Muscle of leg (tissue), 11 donors: ENCODE measurements around the gene KCNN3. TPM values are rescaled to one million over a fixed set of nuclear protein-coding genes. Genes with fewer than 3 reads are reported as not detected.
A peak's percentile ranks its signal among the peaks of the same experiment; 100 is the strongest.

Source experiments
- DNase-seq: peaks from one replicate; pipeline ENCODE4 v3.0.0; 2013
- H3K27ac ChIP-seq: one replicate; pipeline ENCODE4 v1.5.1; 2013; ENCODE audit warnings: mild to moderate bottlenecking, low read length, control low read depth
- H3K27me3 ChIP-seq: one replicate; pipeline ENCODE4 v1.6.1; 2013; ENCODE audit warnings: low read length; ENCODE audit not compliant: control insufficient read depth, insufficient read depth
- H3K36me3 ChIP-seq: one replicate; pipeline ENCODE4 v1.6.1; 2013; ENCODE audit warnings: low read length; ENCODE audit not compliant: control insufficient read depth, insufficient read depth
- H3K4me1 ChIP-seq: one replicate; pipeline ENCODE4 v1.6.1; 2013; ENCODE audit warnings: low read length; ENCODE audit not compliant: control insufficient read depth, insufficient read depth
- H3K4me3 ChIP-seq: one replicate; pipeline ENCODE4 v1.5.1; 2013; ENCODE audit warnings: low read length, control low read depth
- H3K9me3 ChIP-seq: replicated peaks from 2 replicates; pipeline ENCODE4 v1.6.1; 2013; ENCODE audit warnings: low read depth, low read length; ENCODE audit not compliant: control insufficient read depth
- WGBS: methylation state at CpG from one replicate; pipeline ENCODE4 v1.1.5; 2013; ENCODE audit warnings: missing lambda C conversion rate; ENCODE audit not compliant: insufficient coverage; 5-methylcytosine and 5-hydroxymethylcytosine counted together
- polyA plus RNA-seq, 8 donors: library from polyadenylated mRNA; unstranded; fragments of 120-200 nt; gene quantifications; one replicate each; pipeline versions ENCODE4 v1.2.1 to v1.2.3, GENCODE V29; 2013; ENCODE audit warnings: inconsistent platforms in 1 of 8, low replicate concordance in 1 of 8; ENCODE audit not compliant: insufficient read length in 8 of 8, insufficient read depth in 1 of 8
- total RNA-seq: library from RNA; stranded (reverse); fragments of 120-200 nt; gene quantifications from one replicate; pipeline ENCODE4 v1.2.4, GENCODE V29; 2013

KCNN3 gene
- total and polyA plus RNA-seq, 9 donors, result 5.1 to 9.6 (median 7.5) TPM

DNA sequence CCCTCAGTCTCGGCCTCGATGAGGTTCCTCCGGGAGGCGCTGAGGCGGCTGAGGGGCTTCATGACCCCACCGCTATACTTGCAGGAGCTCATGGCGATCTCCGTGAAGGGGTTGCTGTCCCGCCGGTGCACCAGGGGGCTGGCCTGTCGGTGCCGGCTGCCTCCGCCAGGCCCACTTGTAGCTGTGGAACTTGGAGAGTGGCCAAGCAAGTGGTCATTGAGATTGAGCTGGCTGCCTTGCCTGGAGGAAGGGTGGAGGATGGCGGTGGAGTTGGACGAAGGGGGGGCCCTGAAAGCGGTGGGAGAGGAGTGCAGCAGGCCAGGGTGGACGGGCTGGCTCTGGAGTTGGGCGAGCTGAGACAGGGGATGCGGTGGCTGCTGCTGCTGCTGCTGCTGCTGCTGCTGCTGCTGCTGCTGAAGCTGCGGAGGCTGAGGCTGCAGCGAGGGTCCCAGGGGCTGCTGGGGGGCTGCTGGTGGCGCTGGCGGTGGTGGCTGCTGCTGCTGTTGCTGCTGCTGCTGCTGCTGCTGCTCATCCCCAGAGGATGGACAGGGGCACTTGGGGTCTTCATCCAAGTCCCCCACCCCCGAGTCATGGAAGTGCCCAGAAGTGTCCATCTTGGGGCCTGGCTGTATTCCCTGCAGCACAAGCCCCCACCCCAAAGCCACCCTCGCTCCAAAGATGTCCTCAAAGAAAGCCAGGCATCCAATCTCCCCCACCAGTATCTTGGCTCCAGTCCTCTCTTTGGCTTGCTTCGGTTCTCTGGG, 548 bp downstream of the KCNN3 start:
- H3K4me3 ChIP-seq, result peak overlapping the region; percentile 56
- H3K27ac ChIP-seq, result peak overlapping the region; percentile 87
- WGBS, result 15% methylated on average over 23 of the region's 26 CpGs
- H3K27me3 ChIP-seq, result peaks cover 10% of the 10 kb centered on the region
- H3K9me3 ChIP-seq, result no peaks in the 10 kb centered on the region
- peaks cover 65% of the 10 kb centered on the region for H3K4me1 ChIP-seq
- H3K36me3 ChIP-seq, result no peaks in the 10 kb centered on the region
- peak; percentile 88 for DNase-seq

DNA sequence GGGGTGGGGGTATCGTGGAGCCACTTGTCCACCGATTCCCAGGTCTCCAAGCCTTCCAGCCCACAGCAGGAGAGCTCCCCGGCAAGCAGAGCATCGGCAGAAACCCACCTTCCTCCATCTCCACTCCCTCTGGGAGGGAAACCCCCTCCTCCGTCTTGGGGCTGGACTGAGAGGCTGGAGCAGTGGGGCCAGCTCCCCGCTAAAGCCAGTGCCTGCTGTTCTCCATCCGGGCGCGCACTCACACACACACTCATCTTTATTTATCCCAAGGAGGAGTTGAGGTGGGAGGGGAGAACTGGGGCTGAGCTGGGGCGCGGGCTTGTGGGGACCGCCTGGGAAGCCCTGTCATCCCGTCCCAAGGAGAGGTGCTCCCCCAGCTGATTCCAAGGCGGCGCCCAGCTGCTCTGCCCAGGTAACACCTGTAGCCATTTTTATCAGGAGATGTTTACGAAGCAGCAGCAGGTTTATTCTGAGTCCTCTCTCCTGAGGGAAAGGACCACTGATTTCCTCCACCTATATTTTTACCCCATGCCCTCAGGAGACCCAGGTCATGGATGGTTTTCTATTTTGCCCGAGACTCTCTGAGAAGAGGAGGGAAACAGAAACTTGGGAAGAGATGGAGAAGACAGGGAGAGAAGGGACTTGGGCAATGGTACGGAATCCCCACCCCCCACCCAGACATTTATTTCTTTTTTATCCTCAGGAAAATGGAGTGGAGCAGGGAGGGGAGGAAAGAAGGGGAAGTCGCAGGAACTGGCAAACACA, 2.1 kb downstream of the KCNN3 start:
- Histone ChIP-seq H3K4me1 (peaks cover 76% of the 10 kb centered on the region), H3K9me3 (no peaks in the 10 kb centered on the region), H3K36me3 (no peaks in the 10 kb centered on the region), H3K4me3 (peak overlapping the region; percentile 56), H3K27me3 (peaks cover 10% of the 10 kb centered on the region), H3K27ac (peak overlapping the region; percentile 87)
- no peak for DNase-seq
- WGBS, result 19% methylated on average over 6 of the region's 19 CpGs

DNA sequence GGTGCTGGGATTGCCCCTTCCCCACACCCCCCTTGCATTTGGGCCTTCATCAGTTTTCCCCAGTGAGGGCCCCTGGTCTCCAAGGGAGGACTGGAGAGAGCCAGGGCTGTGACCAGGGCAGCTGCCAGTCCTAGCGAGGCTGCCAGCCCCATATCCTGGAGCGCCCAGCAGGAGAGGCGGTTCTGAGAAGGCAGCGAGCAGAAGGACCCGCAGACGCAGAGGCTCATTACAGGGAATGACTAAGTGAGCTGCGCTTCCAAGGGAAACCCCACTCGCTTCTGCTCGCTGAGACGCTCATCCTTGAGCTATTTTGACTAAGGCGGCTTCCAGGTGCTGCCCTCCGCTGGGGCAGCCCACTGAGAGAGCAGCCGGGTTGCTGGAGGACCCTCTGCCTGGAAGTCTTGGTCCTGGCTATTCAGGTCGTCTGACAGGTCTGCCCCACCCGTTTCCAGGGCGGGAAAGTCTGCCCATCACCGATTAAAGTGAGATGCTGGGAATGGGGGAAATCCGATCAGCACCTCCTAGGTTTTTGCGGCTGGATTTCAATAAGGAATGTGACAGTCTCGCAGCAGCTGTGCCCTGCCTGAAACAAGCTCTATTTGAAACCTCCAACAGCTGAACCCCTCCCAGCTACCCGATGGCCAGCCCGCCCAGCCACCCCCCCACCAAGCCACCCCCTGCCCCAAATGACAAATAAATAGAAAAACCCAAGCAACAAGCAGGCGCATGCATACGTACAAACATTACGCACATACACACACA, 2.8 kb downstream of the KCNN3 start:
- peaks cover 10% of the 10 kb centered on the region for H3K27me3 ChIP-seq
- 3% methylated on average over 17 of the region's 25 CpGs for WGBS
- peaks cover 83% of the 10 kb centered on the region for H3K4me1 ChIP-seq
- peak overlapping the region; percentile 90 for H3K27ac ChIP-seq
- H3K9me3 ChIP-seq, result no peaks in the 10 kb centered on the region
- DNase-seq, result peak; percentile 63
- peak overlapping the region; percentile 56 for H3K4me3 ChIP-seq
- H3K36me3 ChIP-seq, result no peaks in the 10 kb centered on the region

DNA sequence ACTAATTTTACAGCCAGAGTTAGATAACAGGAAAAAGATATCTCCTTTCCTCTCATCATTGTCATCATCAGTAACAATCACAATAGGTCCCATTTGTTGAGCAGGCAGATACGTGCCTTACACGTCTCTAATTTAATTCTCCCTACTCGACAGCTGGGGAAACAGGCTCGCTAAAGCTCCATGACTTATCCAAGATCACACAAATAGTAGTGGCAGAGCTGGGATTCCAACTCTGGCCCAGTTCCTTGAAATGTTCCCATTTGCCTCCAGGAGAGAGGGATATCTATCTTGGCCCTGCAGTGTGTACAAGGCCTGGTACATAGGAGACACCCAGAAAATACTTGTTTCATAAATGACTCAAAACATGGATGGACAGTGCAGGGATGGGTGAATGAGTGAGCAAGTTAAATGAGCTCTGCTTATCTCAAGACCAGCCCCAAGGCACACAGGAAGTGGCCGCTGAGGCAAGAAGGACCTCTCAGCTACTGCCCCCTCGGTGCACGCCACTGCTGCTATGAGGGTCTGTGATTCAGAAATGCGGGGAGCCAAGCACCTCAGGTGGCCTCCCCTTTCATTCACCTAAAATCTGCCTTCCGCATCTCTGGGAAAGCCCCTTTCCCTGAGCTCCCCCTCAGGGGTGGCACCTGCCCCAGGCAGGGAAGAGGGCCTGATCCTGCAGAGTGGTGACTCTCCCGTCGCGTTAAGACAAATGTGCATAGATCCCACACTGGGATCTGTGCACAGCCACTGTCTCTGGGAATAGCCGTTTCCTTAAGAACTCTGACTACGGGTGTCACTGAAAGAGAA, 3.6 kb downstream of the KCNN3 start:
- 67% methylated on average over 8 of the region's 14 CpGs for WGBS
- peak overlapping the region; percentile 90 for H3K27ac ChIP-seq

DNA sequence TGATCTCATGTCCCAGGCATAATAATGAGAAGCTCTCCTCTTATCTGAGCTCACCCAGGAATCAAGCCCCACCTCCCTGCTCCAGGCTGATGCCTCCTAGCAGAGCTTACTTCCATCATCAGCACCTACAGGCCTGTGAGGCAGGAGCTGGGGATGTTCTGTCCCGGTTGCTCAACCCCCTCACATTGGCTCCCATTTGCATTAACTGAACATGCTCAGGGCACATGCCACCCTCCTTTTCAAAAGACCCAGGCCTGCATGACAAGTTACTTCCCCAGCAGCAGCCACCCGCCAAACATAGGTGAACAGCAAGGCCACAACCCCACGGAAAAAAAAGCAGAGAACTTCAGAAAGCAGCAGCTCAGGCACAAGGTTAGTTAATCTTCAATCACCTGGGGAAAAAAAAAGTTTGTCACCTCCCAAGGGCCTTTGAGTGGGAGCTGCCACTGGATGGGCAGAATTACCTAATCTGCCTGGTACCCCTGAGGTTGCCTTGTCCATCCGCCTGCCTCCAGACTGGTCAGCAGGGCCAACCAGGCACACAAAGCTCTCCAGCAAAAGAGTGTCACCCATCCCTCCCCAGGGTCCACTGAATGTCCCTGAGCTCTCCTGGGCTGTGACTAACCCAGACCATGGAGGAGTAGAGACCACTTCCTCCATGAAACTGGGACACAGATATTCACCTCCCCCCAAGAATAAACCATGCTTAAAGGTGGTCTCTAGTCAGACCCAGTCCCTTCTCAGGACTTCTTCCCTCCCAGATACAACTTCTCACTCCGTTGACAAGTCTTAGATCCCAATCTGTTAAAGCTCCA, 4.4 kb downstream of the KCNN3 start:
- Histone ChIP-seq H3K4me3 (no peak overlapping the region), H3K9me3 (no peaks in the 10 kb centered on the region), H3K27ac (no peak overlapping the region), H3K27me3 (peaks cover 12% of the 10 kb centered on the region), H3K36me3 (no peaks in the 10 kb centered on the region), H3K4me1 (peaks cover 93% of the 10 kb centered on the region)
- DNase-seq, result no peak
- 88% methylated on average over 3 of the region's 5 CpGs for WGBS

More for the DNA sequence above, 3.6 kb downstream of the KCNN3 start:
- no peak for DNase-seq
- Histone ChIP-seq H3K9me3 (no peaks in the 10 kb centered on the region), H3K4me3 (peak overlapping the region; percentile 38), H3K36me3 (no peaks in the 10 kb centered on the region), H3K4me1 (peaks cover 90% of the 10 kb centered on the region), H3K27me3 (peaks cover 11% of the 10 kb centered on the region)

DNA sequence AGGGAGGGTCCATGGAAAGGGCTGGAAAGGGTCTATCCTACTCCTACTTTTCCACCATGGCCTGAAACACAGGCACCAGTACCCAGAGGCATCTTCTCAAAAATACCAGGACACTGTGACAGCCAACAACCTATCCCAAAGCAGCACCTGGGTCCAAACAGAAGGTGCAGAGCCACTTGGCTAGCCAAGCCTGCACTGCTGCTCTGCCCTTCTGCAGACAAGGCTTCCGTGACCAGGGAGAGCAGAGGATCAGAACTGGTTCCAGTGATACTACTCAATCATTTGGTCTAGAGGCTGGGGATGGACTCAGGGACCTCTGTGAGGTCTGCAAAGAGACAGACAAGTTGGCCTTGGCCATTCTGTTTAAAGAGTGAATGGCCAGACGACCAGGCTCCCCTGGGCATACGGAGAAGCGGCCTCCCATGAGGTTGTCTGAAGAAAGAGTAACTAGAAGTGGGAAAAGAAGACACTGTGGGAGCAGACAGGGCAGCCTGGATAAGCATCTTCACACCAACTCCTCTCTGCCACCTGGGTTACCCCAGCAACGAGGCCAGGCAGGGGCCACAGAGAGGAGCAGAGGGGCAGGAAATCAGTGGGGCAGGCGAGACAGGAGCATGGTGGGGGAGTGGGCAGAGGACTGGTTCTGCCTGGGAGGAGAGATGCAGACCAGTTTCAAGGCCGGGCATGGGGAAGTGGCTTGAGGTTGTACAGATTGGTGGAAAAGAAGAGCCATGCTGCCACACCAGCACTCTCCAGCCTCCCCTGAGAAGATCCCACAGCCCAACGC, 5.7 kb downstream of the KCNN3 start:
- Histone ChIP-seq H3K36me3 (peaks cover 1% of the 10 kb centered on the region), H3K9me3 (no peaks in the 10 kb centered on the region), H3K4me1 (peaks cover 93% of the 10 kb centered on the region), H3K27me3 (peaks cover 12% of the 10 kb centered on the region), H3K4me3 (no peak overlapping the region), H3K27ac (no peak overlapping the region)
- no peak for DNase-seq
- WGBS, result 66% methylated on average over 4 of the region's 8 CpGs

DNA sequence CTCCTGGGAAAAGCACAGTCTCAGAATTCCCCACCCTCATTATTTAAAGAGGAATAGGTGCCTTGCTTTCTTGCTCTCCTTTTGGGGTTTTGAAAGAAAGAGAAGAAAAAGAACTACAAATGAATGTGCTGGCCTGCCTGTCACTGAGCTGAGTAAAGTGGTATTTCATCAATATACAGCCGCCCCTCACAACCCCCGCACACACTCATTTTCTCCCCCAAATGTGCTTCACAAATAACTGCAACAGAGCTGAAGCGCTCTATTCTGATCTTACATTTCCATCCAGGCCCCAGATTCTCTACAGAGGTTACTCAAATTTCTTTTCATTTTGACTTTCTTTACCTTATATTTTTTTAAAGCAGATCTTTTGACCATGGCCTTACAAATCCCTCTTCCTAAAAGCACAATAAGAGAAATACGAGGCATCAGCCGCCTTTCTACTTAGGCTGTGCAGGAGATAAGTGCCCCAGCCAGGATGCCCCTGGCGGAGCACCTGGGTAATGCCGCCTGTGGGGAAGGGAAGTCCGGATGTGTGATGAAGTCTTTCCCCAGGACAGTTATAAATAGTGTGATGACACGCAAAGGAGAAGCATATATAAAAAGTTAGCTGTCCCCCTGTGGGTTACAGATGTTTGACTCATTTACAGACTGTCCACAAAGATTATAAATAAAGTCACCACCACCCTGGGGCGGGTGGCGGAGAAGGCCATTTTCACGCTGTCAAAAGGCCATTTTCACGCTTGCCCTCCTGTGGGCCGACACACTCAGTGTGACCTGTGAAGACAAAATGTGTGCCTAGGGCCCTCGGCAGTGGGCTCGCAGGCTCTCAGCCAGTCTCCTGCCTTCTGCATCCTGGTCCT, 6.5 kb downstream of the KCNN3 start:
- H3K4me1 ChIP-seq, result peaks cover 93% of the 10 kb centered on the region
- H3K27ac ChIP-seq, result no peak overlapping the region
- peaks cover 2% of the 10 kb centered on the region for H3K36me3 ChIP-seq
- no peaks in the 10 kb centered on the region for H3K9me3 ChIP-seq
- H3K27me3 ChIP-seq, result peaks cover 9% of the 10 kb centered on the region
- no peak overlapping the region for H3K4me3 ChIP-seq
- peak; percentile 57 for DNase-seq
- 69% methylated on average over 8 of the region's 16 CpGs for WGBS

DNA sequence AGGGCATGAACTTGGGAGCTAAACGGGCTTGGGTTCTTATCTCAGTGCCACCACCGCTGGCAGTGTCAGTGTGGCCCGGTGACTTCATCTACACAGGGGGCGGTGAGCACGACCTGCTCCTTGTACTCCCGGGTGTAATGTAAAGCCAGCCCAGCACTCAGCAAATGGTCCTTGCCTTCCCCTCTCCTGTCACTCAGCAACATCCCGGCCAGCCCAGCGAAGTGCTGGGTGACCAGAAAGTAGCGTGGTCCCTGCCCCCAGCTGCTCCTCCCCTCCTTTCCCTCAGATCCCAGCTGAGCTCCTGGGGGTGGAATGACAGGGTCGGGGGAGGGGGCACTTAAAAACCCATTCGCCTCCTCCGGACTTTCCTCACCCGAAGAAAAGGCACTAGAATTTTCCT, 7.2 kb downstream of the KCNN3 start:
- Histone ChIP-seq H3K27ac (no peak overlapping the region), H3K27me3 (peaks cover 9% of the 10 kb centered on the region), H3K36me3 (peaks cover 2% of the 10 kb centered on the region), H3K4me3 (no peak overlapping the region), H3K4me1 (peaks cover 93% of the 10 kb centered on the region), H3K9me3 (no peaks in the 10 kb centered on the region)
- 46% methylated on average over 6 of the region's 13 CpGs for WGBS
- DNase-seq, result no peak
